HepG2 (cell line): Measurements from ENCODE around the gene SIX5. TPM values are rescaled to one million over a fixed set of nuclear protein-coding genes. Genes with fewer than 3 reads are reported as not detected.

Experiments
- AHR ChIP-seq: IDR thresholded peaks from 2 replicates; pipeline ENCODE4 v1.6.1; 2018; ENCODE audit warnings: missing genetic modification reagents, missing compliant biosample characterization
- CHD2 ChIP-seq: IDR thresholded peaks from 2 replicates; pipeline ENCODE4 v1.6.1; 2011; ENCODE audit warnings: low read depth, low read length, improper control_type of control experiment
- DMAP1 ChIP-seq: IDR thresholded peaks from 2 replicates; pipeline ENCODE4 v1.6.1; 2016
- DRAP1 ChIP-seq: IDR thresholded peaks from 2 replicates; pipeline ENCODE4 v1.6.1; 2016; ENCODE audit warnings: missing genetic modification reagents, missing compliant biosample characterization
- FIP1L1 ChIP-seq: fragments of 200-400 bp; formaldehyde crosslinking; IDR thresholded peaks from 2 replicates; pipeline ENCODE4 v1.6.1; 2018; ENCODE audit warnings: low read depth, mild to moderate bottlenecking, low read length, moderate library complexity, borderline replicate concordance; ENCODE audit not compliant: insufficient read depth
- GFI1 ChIP-seq: sonication (generic); formaldehyde crosslinking; IDR thresholded peaks from 2 replicates; pipeline ENCODE4 v1.5.0; 2020; ENCODE audit warnings: missing genetic modification reagents, mild to moderate bottlenecking, borderline replicate concordance
- HOXD1 ChIP-seq: sonication (generic); formaldehyde crosslinking; IDR thresholded peaks from 2 replicates; pipeline ENCODE4 v1.5.0; 2020; ENCODE audit warnings: missing genetic modification reagents
- KDM3A ChIP-seq: IDR thresholded peaks from 2 replicates; pipeline ENCODE4 v1.6.1; 2018; ENCODE audit warnings: low read depth, missing compliant biosample characterization
- KMT2B ChIP-seq: IDR thresholded peaks from 2 replicates; pipeline ENCODE4 v1.6.1; 2016; ENCODE audit warnings: missing genetic modification reagents, missing compliant biosample characterization
- MBD4 ChIP-seq: IDR thresholded peaks from 2 replicates; pipeline ENCODE4 v1.6.1; 2012; ENCODE audit warnings: low read length, inconsistent platforms, borderline replicate concordance
- MEIS1 ChIP-seq: sonication (generic); formaldehyde crosslinking; IDR thresholded peaks from 2 replicates; pipeline ENCODE4 v1.9.0; 2021; ENCODE audit warnings: mild to moderate bottlenecking, missing genetic modification reagents, moderate library complexity, borderline replicate concordance
- NR2F1 ChIP-seq, 2 experiments: fragments of 450-650 bp in 1 of 2; formaldehyde crosslinking in 1 of 2; IDR thresholded peaks; 2 replicates each; pipeline versions ENCODE4 v1.5.0 to v1.6.1; 2016 to 2020; ENCODE audit warnings: mild to moderate bottlenecking in 1 of 2, missing compliant biosample characterization in 1 of 2, missing genetic modification reagents in 1 of 2, moderate library complexity in 1 of 2
- PREB ChIP-seq: sonication (generic); formaldehyde crosslinking; IDR thresholded peaks from 2 replicates; pipeline ENCODE4 v1.4.0; 2020; ENCODE audit warnings: missing genetic modification reagents
- SALL2 ChIP-seq: sonication (generic); formaldehyde crosslinking; IDR thresholded peaks from 2 replicates; pipeline ENCODE4 v1.8.1; 2023; ENCODE audit warnings: mild to moderate bottlenecking, missing genetic modification reagents, inconsistent platforms
- SRSF1 ChIP-seq: fragments of 200-400 bp; formaldehyde crosslinking; optimal IDR thresholded peaks from 2 replicates; pipeline ENCODE3; 2017; ENCODE audit warnings: mild to moderate bottlenecking, low read depth, low read length, moderate library complexity
- TSC22D2 ChIP-seq: sonication (generic); formaldehyde crosslinking; IDR thresholded peaks from 2 replicates; pipeline ENCODE4 v1.5.1; 2020; ENCODE audit warnings: missing genetic modification reagents, mild to moderate bottlenecking, borderline replicate concordance
- ZBTB3 ChIP-seq: sonication (generic); formaldehyde crosslinking; IDR thresholded peaks from 2 replicates; pipeline ENCODE4 v1.4.0; 2020; ENCODE audit warnings: low read depth, mild to moderate bottlenecking, moderate library complexity, missing genetic modification reagents, borderline replicate concordance
- ZBTB44 ChIP-seq: sonication (generic); formaldehyde crosslinking; IDR thresholded peaks from 2 replicates; pipeline ENCODE4 v1.4.0; 2020; ENCODE audit warnings: missing genetic modification reagents
- ZNF264 ChIP-seq: sonication (generic); formaldehyde crosslinking; IDR thresholded peaks from 2 replicates; pipeline ENCODE4 v1.4.0; 2020; ENCODE audit warnings: missing genetic modification reagents
- ZNF383 ChIP-seq: sonication (generic); formaldehyde crosslinking; IDR thresholded peaks from 2 replicates; pipeline ENCODE4 v1.4.0; 2020; ENCODE audit warnings: missing genetic modification reagents, mild to moderate bottlenecking, borderline replicate concordance
- ZNF484 ChIP-seq: sonication (generic); formaldehyde crosslinking; IDR thresholded peaks from 2 replicates; pipeline ENCODE4 v1.5.1; 2020; ENCODE audit warnings: mild to moderate bottlenecking, low read depth, missing genetic modification reagents, borderline replicate concordance
- ZNF567 ChIP-seq: sonication (generic); formaldehyde crosslinking; IDR thresholded peaks from 2 replicates; pipeline ENCODE4 v1.8.1; 2023; ENCODE audit warnings: mild to moderate bottlenecking, missing genetic modification reagents, borderline replicate concordance
- ZNF615 ChIP-seq: sonication (generic); formaldehyde crosslinking; IDR thresholded peaks from 2 replicates; pipeline ENCODE4 v1.5.0; 2020; ENCODE audit warnings: mild to moderate bottlenecking, missing genetic modification reagents, borderline replicate concordance
- ZNF703 ChIP-seq: sonication (generic); formaldehyde crosslinking; IDR thresholded peaks from 2 replicates; pipeline ENCODE4 v1.5.1; 2020; ENCODE audit warnings: missing genetic modification reagents, mild to moderate bottlenecking, moderate library complexity, borderline replicate concordance
- ZNF709 ChIP-seq: sonication (generic); formaldehyde crosslinking; IDR thresholded peaks from 2 replicates; pipeline ENCODE4 v1.5.0; 2020; ENCODE audit warnings: mild to moderate bottlenecking, missing genetic modification reagents
- ZNF740 ChIP-seq: sonication (generic); formaldehyde crosslinking; IDR thresholded peaks from 2 replicates; pipeline ENCODE4 v1.4.0; 2020; ENCODE audit warnings: missing genetic modification reagents
- polyA plus RNA-seq, 8 experiments: library from polyadenylated mRNA; depleted of rRNA in 3 of 8; stranded (reverse) in 7 of 8; unstranded in 1 of 8; fragments of >200 nt; fragmentation: Illumina TruSeq in 4 of 8; extraction: Trizol in 4 of 8; gene quantifications; 2 replicates each; pipeline versions ENCODE4 v1.2.1 to v1.2.3, GENCODE V29; 2011 to 2016; ENCODE audit warnings: low read depth in 4 of 8, missing spikeins in 1 of 8, mixed read lengths in 1 of 8; ENCODE audit not compliant: insufficient read depth in 1 of 8
- total RNA-seq, 5 experiments: library from RNA; depleted of rRNA; stranded (reverse); fragments of >200 nt; fragmentation: Illumina TruSeq; extraction: Trizol; gene quantifications; 2 replicates each; pipeline ENCODE4 v1.2.3, GENCODE V29; 2016; ENCODE audit warnings: low read depth in 1 of 5

The SIX5 gene
- total and polyA plus RNA-seq, 2 of the 13 experiments (the other 11 are each of a cell fraction or from before 2014, with no cell fraction given), result 7.7 to 10.5 TPM

GRCh38 chr19:45730368-45731288, 38.4 kb downstream of the SIX5 start, which contains the start of gene FBXO46 (continued):
- TF ChIP-seq GFI1 (CRISPR knock-in tag) (peak; percentile 39; the same call in 1 of the 2 replicates), AHR (CRISPR knock-in tag) (no peak), ZNF740 (no peak), SALL2 (CRISPR knock-in tag) (peak; percentile 65; the same call in 1 of the 2 replicates), KDM3A (no peak), ZNF709 (CRISPR knock-in tag) (no peak), ZBTB3 (CRISPR knock-in tag) (no peak), ZNF615 (CRISPR knock-in tag) (no peak), ZNF383 (CRISPR knock-in tag) (no peak), ZNF703 (no peak), MBD4 (no peak), DMAP1 (CRISPR knock-in tag) (peak; percentile 52; the same call in 1 of the 2 replicates), ZBTB44 (CRISPR knock-in tag) (no peak), DRAP1 (CRISPR knock-in tag) (peak; percentile 66; the same call in 1 of the 2 replicates), FIP1L1 (no peak), ZNF264 (CRISPR knock-in tag) (0 out of 2 replicates have a peak, but pooled peaks have one; percentile 29), NR2F1 (CRISPR knock-in tag; IDR thresholded peaks at IDR 0.05) (no peak), KMT2B (CRISPR knock-in tag) (no peak), ZNF567 (CRISPR knock-in tag) (no peak), TSC22D2 (CRISPR knock-in tag) (no peak), ZNF484 (CRISPR knock-in tag) (no peak), SRSF1 (no peak), MEIS1 (no peak), HOXD1 (peak; percentile 0; the same call in 1 of the 2 replicates), CHD2 (peak; percentile 71; the same call in 1 of the 2 replicates), PREB (CRISPR knock-in tag) (no peak)
